ENCODE data around the gene XRCC3.
"Not testable (repeated sequence)": the region's sequence is repeated elsewhere in the genome, so short reads cannot be mapped to it uniquely, and the experiment has no call there.

The XRCC3 gene

DNA sequence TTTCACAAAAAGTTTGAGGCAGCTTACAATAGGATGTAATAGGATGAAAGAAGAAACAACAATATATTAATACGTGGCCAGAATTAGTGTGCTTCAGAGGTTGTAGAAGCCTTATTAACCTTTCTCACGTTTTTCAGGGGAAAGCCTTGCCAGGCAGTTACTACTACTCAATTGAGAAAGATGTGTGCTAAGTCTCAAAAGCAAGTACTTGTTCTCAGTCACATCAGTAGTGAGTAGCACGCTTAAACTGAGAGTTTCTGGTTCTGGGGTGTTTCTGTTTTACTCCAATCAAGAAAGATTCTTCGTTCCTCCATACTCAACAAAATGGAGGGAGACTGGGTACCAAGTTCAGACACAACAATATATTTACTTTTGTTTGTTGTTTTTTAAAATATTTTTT, 47.6 kb downstream of the XRCC3 start:
- DNase-seq (ENCODE audit: low read depth): no peak

DNA sequence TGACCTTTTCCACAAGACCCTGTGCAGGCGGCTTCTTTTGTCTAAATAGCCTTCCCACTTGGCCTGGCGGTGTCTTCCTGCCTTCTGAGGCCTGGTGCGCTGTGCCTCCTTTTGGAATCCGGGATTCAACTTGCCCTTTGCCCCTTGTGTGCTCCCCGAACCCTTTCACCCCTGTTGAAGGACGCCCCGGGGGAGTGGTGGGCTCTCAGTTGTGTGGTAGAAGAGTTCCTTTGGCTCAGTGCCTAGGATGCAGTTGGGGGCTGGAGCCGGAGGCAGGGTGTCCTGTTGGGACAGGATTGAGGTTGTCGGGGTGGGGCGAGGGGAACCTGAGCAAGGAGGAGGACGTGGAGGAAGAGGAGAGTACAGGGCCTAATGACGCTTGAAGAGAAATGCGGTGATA, 51.7 kb downstream of the XRCC3 start:
- DNase-seq (ENCODE audit: low read depth): no peak

DNA sequence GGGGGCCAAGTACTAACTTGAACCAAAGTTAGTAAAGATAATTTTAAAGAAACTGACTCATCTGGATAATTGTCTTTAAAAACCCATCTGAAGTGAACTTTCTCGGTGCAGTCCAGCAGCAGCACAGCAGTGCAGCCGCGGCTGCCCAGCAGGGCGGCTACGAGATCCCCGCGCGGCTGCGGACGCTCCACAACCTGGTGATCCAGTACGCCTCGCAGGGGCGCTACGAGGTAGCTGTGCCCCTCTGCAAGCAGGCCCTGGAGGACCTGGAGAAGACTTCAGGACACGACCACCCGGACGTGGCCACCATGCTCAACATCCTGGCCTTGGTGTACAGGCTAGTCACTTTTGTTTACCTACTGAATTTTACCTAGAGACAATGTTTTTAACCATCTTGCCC, 52.7 kb downstream of the XRCC3 start:
- DNase-seq (ENCODE audit: low read depth): no peak

DNA sequence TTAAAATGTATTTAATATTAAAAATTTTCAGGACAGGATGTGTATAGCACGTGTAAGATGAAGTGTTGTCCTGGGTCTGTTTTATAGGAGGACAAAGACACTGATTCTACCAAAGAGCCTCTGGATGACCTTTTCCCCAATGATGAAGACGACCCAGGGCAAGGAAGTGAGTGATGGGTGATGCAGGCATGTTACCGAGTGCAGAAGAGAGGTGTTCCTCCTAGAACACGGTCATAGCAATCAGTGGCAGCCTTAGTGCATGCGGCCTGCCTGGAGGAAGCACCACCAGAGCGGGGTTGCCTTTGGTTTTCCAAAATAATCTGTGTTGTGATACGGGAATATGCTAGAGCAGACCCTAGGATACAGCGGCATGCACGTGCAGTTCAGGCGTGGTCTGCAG, 53.2 kb downstream of the XRCC3 start:
- DNase-seq (ENCODE audit: low read depth): no peak

DNA sequence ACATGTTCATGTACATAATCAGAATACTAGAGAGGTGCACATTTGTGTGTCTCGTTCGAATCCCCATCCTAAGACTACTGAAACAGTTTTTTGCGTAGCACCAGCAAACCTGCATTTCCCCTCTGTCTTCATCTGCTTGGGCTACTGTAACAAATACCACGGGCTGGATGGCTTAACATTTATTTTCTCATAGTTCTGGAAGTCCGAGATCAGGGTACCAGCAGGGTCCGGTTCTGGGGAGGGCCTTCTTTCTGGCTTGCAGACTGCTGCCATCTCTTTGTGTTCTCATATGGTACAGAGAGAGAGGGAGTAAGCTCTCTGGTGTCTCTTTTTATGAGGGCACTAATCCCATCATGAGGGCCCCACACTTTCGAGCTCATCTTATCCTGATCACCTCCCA, 55.6 kb downstream of the XRCC3 start:
- no peak for DNase-seq (ENCODE audit: low read depth)

DNA sequence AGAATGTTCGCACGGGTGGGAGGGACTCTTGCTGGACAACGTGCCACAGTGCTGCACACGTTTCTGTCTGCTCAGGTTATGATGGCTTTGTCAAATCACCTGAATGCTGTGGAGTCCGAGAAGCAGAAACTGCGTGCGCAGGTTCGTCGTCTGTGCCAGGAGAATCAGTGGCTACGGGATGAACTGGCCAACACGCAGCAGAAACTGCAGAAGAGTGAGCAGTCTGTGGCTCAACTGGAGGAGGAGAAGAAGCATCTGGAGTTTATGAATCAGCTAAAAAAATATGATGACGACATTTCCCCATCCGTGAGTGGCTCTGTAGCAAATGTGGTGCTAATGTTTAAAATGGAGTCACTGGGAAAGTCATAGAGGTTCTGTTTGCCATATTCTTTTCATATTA, 57.8 kb downstream of the XRCC3 start:
- DNase-seq (ENCODE audit: low read depth): no peak

DNA sequence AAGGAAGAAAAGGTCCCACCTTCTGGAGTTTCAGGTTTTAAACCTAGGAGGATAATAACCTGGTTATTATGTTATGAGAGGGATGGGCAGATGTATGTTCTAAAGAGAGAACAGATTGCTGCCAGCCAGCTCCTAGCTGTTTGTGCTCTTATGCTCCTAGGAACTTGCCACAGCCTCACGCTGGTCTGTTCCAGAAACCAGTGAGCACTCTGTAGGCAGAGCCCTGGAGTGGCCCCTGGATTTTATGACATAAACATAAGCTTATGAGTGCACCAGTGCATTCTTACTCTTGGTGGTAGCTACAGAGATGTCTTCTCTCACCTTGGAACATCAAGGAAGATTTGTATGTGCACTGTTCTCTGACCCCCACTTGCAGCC, 58.5 kb downstream of the XRCC3 start:
- DNase-seq (ENCODE audit: low read depth): no peak

DNA sequence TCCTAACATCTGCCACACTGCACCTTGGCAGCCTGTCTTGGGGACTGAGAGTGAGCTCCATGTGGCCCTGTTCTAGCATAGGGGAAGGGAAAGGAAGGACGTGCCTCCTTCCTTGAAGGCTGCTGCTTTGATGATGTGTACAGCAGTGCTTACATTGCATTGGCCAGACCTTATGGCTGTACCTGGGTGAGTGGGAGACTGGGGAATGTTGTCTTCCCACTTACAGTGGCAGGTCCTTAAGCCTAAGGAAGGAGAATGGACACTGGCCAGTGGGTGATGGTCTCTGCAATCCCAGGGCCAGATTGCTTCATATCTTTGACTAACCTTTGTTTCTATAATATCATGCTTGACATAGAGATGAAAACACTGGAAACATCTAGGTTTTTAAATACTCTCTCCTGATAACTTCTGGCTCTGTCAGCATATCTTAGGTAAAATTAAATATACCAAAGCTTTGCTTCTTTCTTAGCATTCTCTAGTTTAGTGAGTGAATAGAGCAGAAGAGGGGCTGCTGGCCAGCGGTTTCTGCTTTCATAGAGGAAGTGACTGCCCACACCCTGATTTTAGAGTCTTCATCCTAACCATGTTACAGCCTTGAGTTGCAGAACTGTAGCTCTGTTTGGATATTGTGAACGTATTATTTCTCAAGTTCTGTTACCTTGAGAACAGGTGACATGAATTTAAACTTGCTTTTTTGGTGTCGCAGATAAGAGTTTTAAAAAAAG, 59.1 kb downstream of the XRCC3 start:
- no peak for DNase-seq (ENCODE audit: low read depth)

DNA sequence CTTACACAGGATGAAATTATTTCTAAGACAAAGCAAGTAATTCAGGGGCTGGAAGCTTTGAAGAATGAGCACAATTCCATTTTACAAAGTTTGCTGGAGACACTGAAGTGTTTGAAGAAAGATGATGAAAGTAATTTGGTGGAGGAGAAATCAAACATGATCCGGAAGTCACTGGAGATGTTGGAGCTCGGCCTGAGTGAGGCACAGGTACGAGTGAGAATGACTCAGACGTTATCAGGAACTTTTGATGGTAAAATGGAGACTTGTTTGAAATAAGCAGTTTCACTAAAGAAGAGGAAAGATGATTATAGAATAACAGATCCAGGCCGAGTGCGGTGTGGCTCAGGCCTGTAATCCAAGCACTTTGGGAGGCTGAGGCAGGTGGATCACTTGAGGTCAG, 60.6 kb downstream of the XRCC3 start:
- no peak for DNase-seq (ENCODE audit: low read depth)

DNA sequence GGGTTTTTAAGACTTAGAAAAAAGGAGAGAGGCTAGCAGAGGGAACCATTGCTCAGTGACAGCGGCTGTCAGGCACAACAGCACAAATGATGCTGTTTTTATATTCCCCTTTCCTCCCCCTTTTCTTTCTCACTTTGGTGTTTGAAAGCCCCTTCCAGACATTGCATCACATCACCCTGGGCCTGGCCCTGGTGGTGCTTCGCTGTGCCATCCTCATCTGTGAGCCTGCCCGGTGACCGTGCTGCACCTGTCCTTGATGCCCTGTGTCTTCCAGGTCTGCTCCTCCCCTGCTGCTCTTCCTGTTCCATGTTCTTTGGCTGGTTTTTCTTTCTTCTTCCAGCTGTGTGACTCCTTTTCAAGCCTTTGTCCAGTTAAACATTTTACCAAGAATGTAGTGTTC, 61.4 kb downstream of the XRCC3 start:
- no peak for DNase-seq (ENCODE audit: low read depth)

DNA sequence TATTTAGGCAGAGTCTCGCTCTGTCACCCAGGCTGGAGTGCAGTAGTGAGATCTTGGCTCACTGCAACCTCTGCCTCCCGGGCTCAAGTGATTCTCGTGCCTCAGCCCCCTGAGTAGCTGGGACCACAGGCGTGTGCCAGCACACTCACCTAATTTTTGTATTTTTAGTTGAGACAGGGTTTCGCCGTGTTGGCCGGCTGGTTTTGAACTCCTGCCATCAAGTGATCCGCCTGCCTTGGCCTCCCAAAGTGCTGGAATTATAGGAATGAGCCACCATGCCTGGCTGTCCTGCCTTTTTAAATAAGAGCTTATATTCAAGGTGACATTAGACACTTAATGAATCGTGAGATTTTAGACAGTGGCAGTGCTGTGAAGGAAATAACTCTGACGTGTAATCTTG, 61.9 kb downstream of the XRCC3 start:
- not testable (repeated sequence) for DNase-seq (ENCODE audit: low read depth)

DNA sequence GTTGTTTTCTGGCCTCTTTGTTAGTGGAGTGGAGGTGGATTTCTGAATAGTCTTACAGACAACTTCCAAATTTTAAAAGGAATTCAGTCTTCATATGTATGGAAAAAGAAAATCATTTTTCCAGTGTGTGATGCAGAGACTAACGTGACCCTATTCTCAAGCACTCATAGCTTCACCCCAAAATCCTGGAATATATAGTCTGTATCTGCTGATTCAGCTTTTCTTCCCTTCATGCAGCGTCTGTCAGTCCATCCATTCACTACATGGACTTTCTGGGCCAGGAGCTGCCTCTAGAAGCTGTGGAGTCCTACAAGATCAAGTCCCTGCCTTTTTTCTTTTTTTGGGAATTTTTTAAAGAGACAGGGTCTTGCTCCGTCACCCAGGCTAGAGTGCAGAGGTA, 62.4 kb downstream of the XRCC3 start:
- no peak for DNase-seq (ENCODE audit: low read depth)

DNA sequence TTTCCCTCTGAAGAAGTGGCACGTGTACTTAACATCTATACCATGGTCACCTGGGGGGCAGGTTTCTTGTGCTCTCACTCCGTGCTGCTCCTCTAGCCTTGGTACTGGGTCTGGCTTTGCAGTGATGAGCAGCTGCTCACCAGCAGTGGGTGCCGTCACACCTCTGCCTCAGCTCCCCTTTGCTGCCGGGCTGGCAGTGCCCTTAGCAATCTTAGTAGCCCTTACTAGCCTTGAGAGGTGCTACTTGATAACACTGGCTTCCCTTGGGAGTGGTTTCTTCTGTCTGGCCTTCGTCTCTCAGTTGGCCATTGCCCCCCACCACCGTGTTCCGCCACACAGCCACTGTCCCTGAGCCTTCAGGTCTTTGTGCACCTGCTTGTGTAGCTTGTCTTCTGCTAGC, 63.7 kb downstream of the XRCC3 start:
- DNase-seq (ENCODE audit: low read depth): no peak

DNA sequence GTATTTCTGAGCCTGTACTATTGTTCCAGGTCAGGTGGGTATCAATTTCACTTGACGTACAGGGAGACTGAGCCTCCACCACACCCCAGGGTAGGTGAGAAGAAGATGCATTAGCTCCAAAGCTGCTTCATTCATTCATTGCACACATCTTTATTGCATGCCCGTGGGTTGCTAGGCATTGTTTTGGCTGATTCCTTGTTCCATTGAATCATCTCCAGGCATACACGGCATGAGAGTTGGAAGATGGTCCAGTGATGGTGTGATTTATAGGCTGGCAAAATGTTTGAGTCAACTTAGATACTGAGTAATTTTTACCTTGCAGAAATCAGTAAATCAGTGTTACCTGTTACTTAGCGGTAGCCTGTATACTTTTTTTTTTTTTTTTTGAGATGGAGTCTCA, 65.0 kb downstream of the XRCC3 start:
- no peak for DNase-seq (ENCODE audit: low read depth)

DNA sequence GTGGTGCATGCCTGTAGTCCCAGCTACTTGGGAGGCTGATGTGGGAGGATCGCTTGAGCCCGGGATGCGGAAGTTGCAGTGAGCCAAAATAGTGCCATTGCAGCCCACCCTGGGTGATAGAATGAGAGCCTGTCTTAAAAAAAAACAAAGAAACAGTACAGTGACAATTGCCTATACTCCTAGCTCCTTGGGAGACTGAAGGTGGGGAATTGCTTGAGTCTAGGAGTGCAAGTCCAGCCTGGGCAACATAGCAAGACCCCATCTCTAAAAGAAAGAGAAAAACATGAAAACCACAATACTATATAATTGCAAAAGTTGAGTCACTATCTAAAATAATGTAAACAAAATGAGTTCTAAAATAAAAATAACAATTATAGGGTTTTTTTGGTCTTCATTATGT, 66.2 kb downstream of the XRCC3 start:
- DNase-seq (ENCODE audit: low read depth): no peak
